GM18511 (cell line): ENCODE results near the gene PDE4B.

ENCODE experiments used
- ATAC-seq: cut with Tn5 transposase; IDR thresholded peaks from one replicate; pipeline ENCODE4 v1.9.1; 2021; ENCODE audit warnings: mild to moderate bottlenecking, moderate library complexity; ENCODE audit not compliant: unreplicated experiment

PDE4B gene

DNA sequence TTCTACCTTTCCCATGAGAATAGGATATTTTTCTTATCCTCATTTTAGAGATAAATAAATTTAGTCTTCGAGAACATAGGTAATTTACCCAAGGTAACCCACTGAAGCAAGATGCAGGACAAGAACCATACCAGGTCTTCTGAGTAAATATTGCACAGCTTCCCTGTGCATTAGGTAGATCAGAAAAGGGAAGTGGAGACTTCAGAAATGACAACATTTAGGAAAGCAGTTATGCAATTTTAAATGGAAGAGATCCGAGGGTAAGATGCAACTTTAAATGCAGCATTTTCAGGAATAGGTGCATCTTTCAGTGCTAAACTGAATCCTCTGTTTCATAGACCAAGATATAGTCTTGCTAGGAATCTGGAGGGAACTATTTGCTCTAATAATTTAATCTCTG lies 534.9 kb downstream of the PDE4B start:
- no peak for ATAC-seq

- no peak for ATAC-seq
Measured at GRCh38 chr1:66328896-66329295, 536.2 kb downstream of the PDE4B start.

DNA sequence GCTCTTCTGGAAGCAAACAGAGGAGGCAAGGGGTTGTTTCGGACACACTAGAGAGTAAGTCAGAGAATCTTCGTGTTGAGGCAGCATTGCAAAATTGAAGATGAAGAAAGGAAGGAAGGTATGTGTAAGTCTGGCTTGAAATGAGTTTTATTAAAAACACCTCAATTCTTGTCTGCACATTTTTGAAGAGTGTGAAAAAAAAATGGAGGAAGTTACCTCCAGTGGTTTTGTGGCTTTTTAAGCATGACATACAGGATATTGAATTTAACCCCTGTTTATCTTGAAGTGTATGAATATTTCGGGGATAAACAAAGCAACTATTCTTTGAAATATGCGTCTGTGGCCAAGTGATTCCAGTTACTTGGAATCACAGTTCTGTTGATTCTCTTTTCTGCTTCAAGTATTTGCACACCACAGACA lies 538.0 kb downstream of the PDE4B start:
- ATAC-seq: no peak

- ATAC-seq: peak; percentile 28
Measured at GRCh38 chr1:66331658-66332547, 539.2 kb downstream of the PDE4B start.

- peak; percentile 4 for ATAC-seq
Measured at GRCh38 chr1:66332548-66332901, 539.8 kb downstream of the PDE4B start.

- no peak for ATAC-seq
Measured at GRCh38 chr1:66333466-66334199, 540.9 kb downstream of the PDE4B start.

GRCh38 chr1:66334318-66334717 lies 541.6 kb downstream of the PDE4B start:
- no peak for ATAC-seq

GRCh38 chr1:66335125-66335524 lies 542.4 kb downstream of the PDE4B start:
- ATAC-seq: no peak

DNA sequence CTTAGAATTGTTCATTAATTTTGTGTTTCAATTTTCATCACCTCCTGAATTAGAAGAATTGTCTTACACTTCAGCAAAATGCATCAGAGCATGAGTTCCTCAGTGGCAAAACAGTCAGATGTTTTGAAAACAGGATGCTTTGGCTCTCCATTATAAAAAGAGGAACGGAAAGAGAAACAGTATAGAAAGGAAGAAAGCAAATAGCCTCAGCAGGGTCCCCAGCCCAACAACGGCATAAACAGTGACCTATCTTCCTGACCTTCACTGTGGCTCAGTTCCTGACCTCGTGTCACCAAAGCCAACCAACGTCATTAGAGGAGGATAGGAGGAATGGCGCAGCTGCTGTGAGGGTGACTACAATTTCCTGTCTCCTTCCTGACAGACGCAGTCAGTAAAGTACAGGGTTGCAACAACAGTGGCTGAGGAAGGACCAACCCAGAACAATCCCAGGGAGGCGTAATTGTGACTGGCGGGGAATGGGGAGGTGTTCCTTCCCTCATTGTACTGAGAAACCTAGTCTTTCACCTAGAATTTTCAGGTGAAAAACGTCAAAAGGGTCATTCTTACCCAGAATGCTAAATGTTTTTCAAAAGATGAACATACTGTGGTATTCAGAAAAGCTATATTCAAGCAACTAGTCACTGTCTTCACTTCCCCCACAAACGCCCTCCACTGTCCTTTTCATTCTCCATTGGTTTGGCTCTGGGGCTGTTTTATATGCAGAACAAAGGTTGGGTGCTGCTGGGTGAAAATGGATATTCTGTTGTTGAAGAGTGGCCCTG lies 543.4 kb downstream of the PDE4B start:
- peak; percentile 88 for ATAC-seq

GRCh38 chr1:66336641-66336990 lies 543.9 kb downstream of the PDE4B start:
- ATAC-seq: no peak

- no peak for ATAC-seq
Measured at GRCh38 chr1:66337249-66337648, 544.6 kb downstream of the PDE4B start.

DNA sequence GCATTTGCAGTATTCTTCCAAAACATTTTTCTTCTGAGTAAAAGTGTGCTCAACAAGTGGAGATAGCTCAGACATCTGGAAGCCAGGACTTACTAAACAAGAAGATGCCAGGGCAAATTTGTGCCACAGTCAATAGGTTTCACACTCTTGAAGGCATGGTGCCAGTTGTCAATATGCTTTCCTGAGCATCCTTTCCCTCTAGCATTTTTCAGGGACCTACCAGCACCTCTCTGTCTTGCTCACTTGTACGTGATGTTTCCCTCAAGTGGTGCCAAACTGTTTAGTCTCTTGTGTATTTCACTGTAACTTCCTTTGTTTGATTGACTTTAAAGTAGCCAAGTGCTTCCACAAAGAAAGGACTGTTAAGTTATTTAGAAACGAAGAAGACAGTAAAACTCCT lies 547.2 kb downstream of the PDE4B start:
- no peak for ATAC-seq

DNA sequence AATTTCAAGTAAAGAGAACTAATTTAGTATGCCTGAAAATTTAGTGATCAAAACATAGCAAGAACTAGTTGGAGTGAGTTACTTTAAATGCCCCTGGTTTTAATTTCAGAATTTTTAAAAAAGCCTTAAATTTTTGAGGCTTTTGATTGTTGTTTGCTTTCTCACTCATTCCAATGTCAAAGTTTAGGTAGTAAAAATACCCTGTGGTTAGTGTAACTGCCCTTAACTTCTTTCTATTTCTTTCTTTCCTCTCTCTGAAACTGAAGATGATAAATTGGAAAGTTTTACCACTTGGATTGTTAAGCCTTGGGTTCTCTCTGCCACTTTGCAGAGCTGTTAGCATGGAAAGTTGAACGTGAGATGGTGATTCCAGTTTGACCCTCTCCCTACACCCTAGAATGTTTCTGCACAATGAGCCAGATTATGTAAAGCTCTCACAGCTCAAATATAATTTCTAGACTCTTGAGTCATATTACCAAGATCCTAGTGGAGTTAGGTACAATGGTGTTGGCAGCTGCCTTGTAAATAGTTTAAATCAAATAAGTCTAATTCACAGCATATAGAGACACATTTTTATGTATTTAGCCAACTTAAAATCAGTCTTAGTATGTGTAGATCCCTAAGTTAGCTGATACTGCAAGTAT lies 548.9 kb downstream of the PDE4B start:
- no peak for ATAC-seq

GRCh38 chr1:66342707-66343106 lies 550.0 kb downstream of the PDE4B start:
- no peak for ATAC-seq

GRCh38 chr1:66343569-66344325 lies 551.1 kb downstream of the PDE4B start:
- ATAC-seq: no peak

GRCh38 chr1:66346057-66346795 lies 553.5 kb downstream of the PDE4B start:
- ATAC-seq: no peak

GRCh38 chr1:66346873-66347272 lies 554.2 kb downstream of the PDE4B start:
- ATAC-seq: no peak

GRCh38 chr1:66348776-66349175 lies 556.1 kb downstream of the PDE4B start:
- ATAC-seq: no peak

- ATAC-seq: no peak
Measured at GRCh38 chr1:66349242-66349641, 556.5 kb downstream of the PDE4B start.
